Right lobe of liver (tissue), 6 donors: Measurements from ENCODE around the gene GPR84. TPM values are rescaled to one million over a fixed set of nuclear protein-coding genes. Genes with fewer than 3 reads are reported as not detected.

Experiments used
- ATAC-seq, 4 donors: fragments of 200-7000 bp; cut with Tn5 transposase; one replicate each; pipeline ENCODE4 v1.9.1; 2020; ENCODE audit warnings: mild to moderate bottlenecking in 4 of 4, moderate library complexity in 4 of 4
- DNase-seq, 3 donors: peaks; one replicate each; pipeline ENCODE4 v3.0.0-alpha.2; 2020
- H3K27ac ChIP-seq, 3 donors: fragments of 200-600 bp; one replicate each; pipeline ENCODE4 v1.8.0; 2022
- H3K27me3 ChIP-seq, 2 donors: fragments of 200-600 bp; one replicate each; pipeline ENCODE4 v1.8.0; 2022
- H3K36me3 ChIP-seq, 4 donors: fragments of 200-600 bp; sonication (generic) in 1 of 4; one replicate each; pipeline versions ENCODE4 v1.5.1 to v1.8.0; 2017 to 2022; ENCODE audit warnings: control low read depth in 1 of 4
- H3K4me1 ChIP-seq, 4 donors: fragments of 200-600 bp; sonication (generic) in 1 of 4; one replicate each; pipeline versions ENCODE4 v1.5.1 to v1.8.0; 2017 to 2022; ENCODE audit warnings: control low read depth in 1 of 4
- H3K4me3 ChIP-seq, 3 donors: fragments of 200-600 bp; one replicate each; pipeline ENCODE4 v1.8.0; 2022
- H3K9me3 ChIP-seq, 4 donors: fragments of 200-600 bp; sonication (generic) in 1 of 4; one replicate each; pipeline versions ENCODE4 v1.5.1 to v1.8.0; 2017 to 2022; ENCODE audit warnings: control low read depth in 1 of 4
- POLR2A ChIP-seq: fragments of 450-650 bp; IDR thresholded peaks from one replicate; pipeline ENCODE4 v1.6.1; 2017; ENCODE audit warnings: antibody characterized with exemption, mild to moderate bottlenecking
- WGBS: methylation state at CpG from one replicate; pipeline ENCODE4 v1.1.6; 2018; ENCODE audit warnings: low coverage, low lambda C conversion rate; ENCODE audit not compliant: insufficient coverage; ENCODE audit errors: missing lambda C conversion rate; 5-methylcytosine and 5-hydroxymethylcytosine counted together
- intact Hi-C, 2 donors: fragments of 100-400 bp; cut with DNase I; formaldehyde crosslinking; loops; one replicate each; pipeline versions ENCODE4 v1.11.2 to v1.14.1; 2022
- total RNA-seq, 6 experiments: library from RNA; depleted of rRNA in 2 of 6; stranded (reverse); fragments of >200 nt in 2 of 6; fragmentation: NEBNext Ultra II Directional in 3 of 6; extraction: Animal tissue kit (Norgen Biotek cat#: 25700) in 3 of 6; gene quantifications; one replicate each; pipeline versions ENCODE4 v1.1.0 to v1.2.4, GENCODE V29; 2016 to 2023
- TF ChIP-seq, protein P1 (sequence below), 4 donors: fragments of 200-600 bp in 3 of 4; fragments of 450-650 bp in 1 of 4; IDR thresholded peaks; one replicate each; pipeline versions ENCODE4 v1.5.1 to v1.8.0; 2016 to 2022; ENCODE audit warnings: antibody characterized with exemption in 4 of 4, mild to moderate bottlenecking in 2 of 4
- donor health status: DM: no; HTN: yes; CAD: no.
- donor health status: DM: no; HTN: no; CAD: no.
- donor health status: DM: no; HTN: no; CAD: no.
- donor health status: DM: no; HTN: yes; CAD: no.
- donor health status: DM: no; HTN: yes; CAD: no.

The GPR84 gene
- total RNA-seq, 6 experiments from 2014 or later = 0.35 TPM; not detected in 5

DNA sequence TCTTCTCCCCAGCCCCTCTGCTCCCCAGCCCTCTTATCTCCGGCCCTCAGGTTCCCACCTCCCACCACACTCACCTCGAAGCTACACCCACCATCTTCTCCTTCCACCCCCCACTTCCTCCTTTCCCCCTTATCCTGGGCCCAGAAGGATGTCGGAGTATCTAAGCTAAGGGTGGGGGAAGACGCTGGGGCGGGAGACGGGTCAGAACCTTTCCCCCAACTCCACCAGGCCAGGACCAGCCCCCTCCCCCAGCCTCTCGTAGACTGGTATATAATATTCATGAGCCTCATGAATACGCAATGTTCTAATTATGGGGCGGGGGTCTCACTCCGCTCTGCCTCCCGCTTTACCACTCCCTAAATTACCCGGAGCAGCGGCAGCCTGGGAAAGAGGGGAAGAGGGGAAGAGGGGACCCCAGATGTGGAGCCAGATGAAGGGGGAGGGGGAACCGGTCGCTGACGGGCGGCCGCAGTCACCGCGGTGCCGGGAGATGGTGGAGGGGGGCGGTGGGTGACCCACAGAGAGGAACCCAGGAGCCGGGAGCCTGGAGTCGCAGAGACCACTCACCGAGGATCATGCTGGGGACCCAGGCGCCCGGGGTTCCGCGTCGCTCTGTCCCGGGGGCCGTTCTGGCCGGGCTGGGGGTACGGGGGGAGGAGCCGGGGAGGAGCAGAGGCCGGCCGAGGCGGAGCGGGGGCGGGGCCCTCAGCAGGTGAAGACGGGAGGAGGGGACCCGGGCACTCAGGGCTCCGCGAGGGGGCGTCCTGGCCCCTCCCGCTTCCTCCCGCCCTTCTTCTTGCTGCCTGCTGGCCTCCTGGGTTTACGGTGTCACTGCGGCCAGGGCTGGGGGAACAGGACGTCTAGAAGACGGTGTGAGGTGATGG, 26.6 kb upstream of the GPR84 start:
- Histone ChIP-seq H3K4me3 (no peak overlapping the region), H3K4me1 (no peaks in the 10 kb centered on the region), H3K27me3 (no peaks in the 10 kb centered on the region), H3K36me3 (peaks cover 2 to 15% (median 9%) of the 10 kb centered on the region in 4 donors), H3K9me3 (no peaks in the 10 kb centered on the region), H3K27ac (no peak overlapping the region)
- WGBS = 46% methylated on average over 21 of the region's 51 CpGs
- ATAC-seq = peak; percentile 12 to 27 (median 16)
- no peak for DNase-seq
- TF ChIP-seq POLR2A = no peak
- TF ChIP-seq, protein P1, sequence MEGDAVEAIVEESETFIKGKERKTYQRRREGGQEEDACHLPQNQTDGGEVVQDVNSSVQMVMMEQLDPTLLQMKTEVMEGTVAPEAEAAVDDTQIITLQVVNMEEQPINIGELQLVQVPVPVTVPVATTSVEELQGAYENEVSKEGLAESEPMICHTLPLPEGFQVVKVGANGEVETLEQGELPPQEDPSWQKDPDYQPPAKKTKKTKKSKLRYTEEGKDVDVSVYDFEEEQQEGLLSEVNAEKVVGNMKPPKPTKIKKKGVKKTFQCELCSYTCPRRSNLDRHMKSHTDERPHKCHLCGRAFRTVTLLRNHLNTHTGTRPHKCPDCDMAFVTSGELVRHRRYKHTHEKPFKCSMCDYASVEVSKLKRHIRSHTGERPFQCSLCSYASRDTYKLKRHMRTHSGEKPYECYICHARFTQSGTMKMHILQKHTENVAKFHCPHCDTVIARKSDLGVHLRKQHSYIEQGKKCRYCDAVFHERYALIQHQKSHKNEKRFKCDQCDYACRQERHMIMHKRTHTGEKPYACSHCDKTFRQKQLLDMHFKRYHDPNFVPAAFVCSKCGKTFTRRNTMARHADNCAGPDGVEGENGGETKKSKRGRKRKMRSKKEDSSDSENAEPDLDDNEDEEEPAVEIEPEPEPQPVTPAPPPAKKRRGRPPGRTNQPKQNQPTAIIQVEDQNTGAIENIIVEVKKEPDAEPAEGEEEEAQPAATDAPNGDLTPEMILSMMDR (IDR thresholded peaks at IDR 0.05) = no peak
- intact Hi-C loops = loop anchor here in 1 of 2 donors (5.0 kb wide), 1 partner anchor 51 kb away; no protein-coding TSS in a partner anchor

DNA sequence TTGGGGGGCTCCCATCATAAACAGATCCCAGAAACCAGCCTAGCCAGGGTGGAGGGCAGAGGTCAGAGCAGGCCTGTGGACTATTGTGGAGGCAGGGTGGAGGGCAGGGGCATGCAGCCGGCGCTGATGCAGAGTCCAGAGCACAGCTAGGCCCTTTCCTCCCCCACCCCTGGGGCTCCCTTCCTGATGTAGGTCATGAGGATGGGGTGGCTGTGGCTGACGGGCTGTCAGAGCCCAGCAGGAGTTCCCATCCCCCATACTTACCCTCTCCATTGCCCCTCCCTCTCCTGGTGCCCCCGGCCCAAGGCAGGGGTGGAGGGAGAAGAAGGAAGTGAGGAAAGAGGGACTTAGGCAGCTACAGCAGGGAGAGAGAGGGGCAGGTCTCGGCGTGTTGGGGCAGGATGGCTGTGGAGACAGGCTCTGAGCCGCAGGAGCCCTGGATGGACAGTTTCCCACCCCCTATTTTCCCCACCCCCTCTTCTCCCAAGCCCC, 25.9 kb upstream of the GPR84 start:
- H3K36me3 ChIP-seq = peaks cover 0 to 10% (median 5%) of the 10 kb centered on the region in 4 donors
- no peaks in the 10 kb centered on the region for H3K9me3 ChIP-seq
- intact Hi-C loops = loop anchor here in 1 of 2 donors (5.0 kb wide), 1 partner anchor 52 kb away; no protein-coding TSS in a partner anchor
- DNase-seq (no peak), ATAC-seq (peak; percentile 4 to 17 (median 8))
- H3K4me3 ChIP-seq = no peak overlapping the region
- no peaks in the 10 kb centered on the region for H3K27me3 ChIP-seq
- 60% methylated on average over 1 of the region's 7 CpGs for WGBS
- H3K4me1 ChIP-seq = no peaks in the 10 kb centered on the region
- TF ChIP-seq, protein P1 (IDR thresholded peaks at IDR 0.05) = no peak
- TF ChIP-seq POLR2A = no peak
- no peak overlapping the region for H3K27ac ChIP-seq

DNA sequence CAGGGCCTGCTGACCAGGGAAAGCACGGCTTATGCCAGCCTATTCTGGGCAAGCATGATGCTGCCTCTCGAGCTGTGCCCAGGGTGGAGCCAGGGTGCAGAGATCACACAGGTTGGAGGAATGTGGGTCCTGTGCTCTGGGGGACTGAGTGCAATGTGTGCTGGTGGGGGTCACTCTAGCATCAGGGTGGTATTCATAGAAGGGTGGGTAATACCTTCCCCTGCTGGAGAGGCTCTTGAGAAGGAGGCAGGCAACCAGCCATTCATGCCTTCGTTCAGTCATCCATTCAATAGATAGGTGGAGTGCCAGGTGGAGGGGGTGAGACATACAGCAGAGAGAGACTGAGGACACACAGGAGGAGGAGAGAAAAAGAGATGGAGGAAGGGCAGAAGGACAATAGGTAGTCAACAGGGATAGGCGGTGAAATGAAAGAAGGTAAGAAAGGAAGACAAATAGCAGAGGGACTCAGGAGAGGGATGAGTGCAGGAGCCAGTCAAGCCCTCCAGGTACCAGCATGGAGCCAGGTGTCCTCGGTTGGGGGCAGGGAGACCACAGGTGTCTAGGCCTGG, 25.4 kb upstream of the GPR84 start:
- H3K27me3 ChIP-seq = no peaks in the 10 kb centered on the region
- 73% methylated on average over 5 of the region's 5 CpGs for WGBS
- intact Hi-C loops = loop anchor here in 1 of 2 donors (5.0 kb wide), 1 partner anchor 53 kb away; no protein-coding TSS in a partner anchor
- H3K36me3 ChIP-seq = peaks cover 0 to 4% (median 2%) of the 10 kb centered on the region in 4 donors
- H3K9me3 ChIP-seq = no peaks in the 10 kb centered on the region
- DNase-seq = no peak
- no peak overlapping the region for H3K27ac ChIP-seq
- TF ChIP-seq, protein P1 (IDR thresholded peaks at IDR 0.05) = no peak
- TF ChIP-seq POLR2A = no peak
- H3K4me1 ChIP-seq = no peaks in the 10 kb centered on the region
- no peak overlapping the region for H3K4me3 ChIP-seq
- ATAC-seq = no peak

DNA sequence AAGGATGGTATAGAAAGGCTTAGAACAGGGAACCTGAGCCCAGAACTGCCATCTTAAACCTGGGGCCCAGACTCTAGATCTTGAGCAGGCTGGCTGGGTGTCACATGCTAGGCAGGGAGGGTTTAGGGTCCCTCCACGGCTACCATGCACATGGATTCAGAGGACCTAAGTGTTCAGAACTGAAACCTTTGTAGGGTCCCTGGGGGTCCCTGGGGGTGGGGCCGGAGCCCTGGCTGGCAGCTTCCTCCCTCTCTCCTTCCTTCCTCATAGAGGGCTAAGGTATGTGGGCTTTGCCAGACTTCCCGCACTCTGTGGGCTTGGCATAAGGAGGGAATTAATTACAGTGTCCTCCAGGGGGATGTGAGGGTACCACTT, 24.8 kb upstream of the GPR84 start:
- Histone ChIP-seq H3K4me3 (no peak overlapping the region), H3K27ac (no peak overlapping the region), H3K36me3 (peaks cover 0 to 3% (median under 1%) of the 10 kb centered on the region in 4 donors), H3K9me3 (no peaks in the 10 kb centered on the region), H3K27me3 (no peaks in the 10 kb centered on the region), H3K4me1 (no peaks in the 10 kb centered on the region)
- no peak for ATAC-seq
- intact Hi-C loops = no loop called here
- TF ChIP-seq, protein P1 (IDR thresholded peaks at IDR 0.05) = no peak
- TF ChIP-seq POLR2A = no peak
- no peak for DNase-seq
- no CpG with 5 or more reads among the region's 3 CpGs for WGBS
